ENCODE results near the gene ZNF454. TPM values are rescaled to one million over a fixed set of nuclear protein-coding genes. Genes with fewer than 3 reads are reported as not detected.

Gene ZNF454
- total RNA-seq, 1 experiment from 2014 or later, result not detected

DNA sequence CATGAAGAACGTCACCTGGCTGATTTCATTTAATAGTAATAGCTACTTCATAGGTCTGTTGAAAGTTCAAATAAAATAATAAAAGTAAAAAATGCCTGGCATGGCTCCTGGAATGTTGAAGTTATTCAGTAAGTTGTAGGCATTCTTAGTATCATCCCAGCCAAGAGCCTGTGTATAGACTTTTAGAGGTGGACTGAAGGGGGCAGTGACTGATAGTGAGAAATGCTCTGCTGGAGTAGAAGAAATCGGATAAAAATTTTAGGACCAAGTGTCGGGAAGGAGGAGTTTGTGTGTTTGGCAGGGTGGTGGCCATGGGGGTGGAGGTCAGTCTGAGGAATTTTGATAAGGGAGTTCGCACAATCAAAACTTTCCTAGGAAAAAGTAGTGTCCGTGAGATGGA lies 41.7 kb upstream of the ZNF454 start:
- no peaks in the 10 kb centered on the region for H3K79me2 ChIP-seq (ENCODE audit: insufficient read depth, low read length)
- H3K27me3 Mint-ChIP-seq (ENCODE audit: low read depth), result no peaks in the 10 kb centered on the region; the same call in 1 of the 2 replicates
- TF ChIP-seq, protein P1, sequence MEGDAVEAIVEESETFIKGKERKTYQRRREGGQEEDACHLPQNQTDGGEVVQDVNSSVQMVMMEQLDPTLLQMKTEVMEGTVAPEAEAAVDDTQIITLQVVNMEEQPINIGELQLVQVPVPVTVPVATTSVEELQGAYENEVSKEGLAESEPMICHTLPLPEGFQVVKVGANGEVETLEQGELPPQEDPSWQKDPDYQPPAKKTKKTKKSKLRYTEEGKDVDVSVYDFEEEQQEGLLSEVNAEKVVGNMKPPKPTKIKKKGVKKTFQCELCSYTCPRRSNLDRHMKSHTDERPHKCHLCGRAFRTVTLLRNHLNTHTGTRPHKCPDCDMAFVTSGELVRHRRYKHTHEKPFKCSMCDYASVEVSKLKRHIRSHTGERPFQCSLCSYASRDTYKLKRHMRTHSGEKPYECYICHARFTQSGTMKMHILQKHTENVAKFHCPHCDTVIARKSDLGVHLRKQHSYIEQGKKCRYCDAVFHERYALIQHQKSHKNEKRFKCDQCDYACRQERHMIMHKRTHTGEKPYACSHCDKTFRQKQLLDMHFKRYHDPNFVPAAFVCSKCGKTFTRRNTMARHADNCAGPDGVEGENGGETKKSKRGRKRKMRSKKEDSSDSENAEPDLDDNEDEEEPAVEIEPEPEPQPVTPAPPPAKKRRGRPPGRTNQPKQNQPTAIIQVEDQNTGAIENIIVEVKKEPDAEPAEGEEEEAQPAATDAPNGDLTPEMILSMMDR (conservative IDR thresholded peaks at IDR 0.05), result peak; percentile 40; the same call in 1 of the 3 replicates
- H3K79me1 ChIP-seq (ENCODE audit: insufficient read depth, low read depth, low read length, poor library complexity, severe bottlenecking), result no peaks in the 10 kb centered on the region
- no peaks in the 10 kb centered on the region for H4K20me1 ChIP-seq (ENCODE audit: control insufficient read depth, insufficient read depth, insufficient read length)
- H3K4me1 ChIP-seq (ENCODE audit: insufficient read depth, low read length), result no peaks in the 10 kb centered on the region
- H2BK12ac ChIP-seq (ENCODE audit: insufficient read length, low read depth, low read length), result no peak overlapping the region
- H4K5ac ChIP-seq (ENCODE audit: insufficient read length, low read depth, low read length), result no peak overlapping the region
- H3K27me3 ChIP-seq (ENCODE audit: insufficient read depth, low read length), result peaks cover 2% of the 10 kb centered on the region; the same call in 1 of the 2 replicates
- no peak overlapping the region for H2BK20ac ChIP-seq (ENCODE audit: low read depth, low read length, poor library complexity, severe bottlenecking)
- H2AK5ac ChIP-seq (ENCODE audit: insufficient read length, low read length), result no peak overlapping the region
- H3K4ac ChIP-seq (ENCODE audit: low read depth, low read length), result no peak overlapping the region
- no peak overlapping the region for H3K23ac ChIP-seq (ENCODE audit: insufficient read length, low read depth, low read length)
- no peak overlapping the region for H2AFZ ChIP-seq (ENCODE audit: low read length)
- no peak overlapping the region for H3T11ph ChIP-seq (ENCODE audit: low read length)
- H2BK5ac ChIP-seq (ENCODE audit: insufficient read length, low read length), result no peak overlapping the region
- no peak overlapping the region for H3K9ac ChIP-seq (ENCODE audit: extremely low read depth, insufficient read length, low read length)
- H3K4me1 Mint-ChIP-seq, result peaks cover 4% of the 10 kb centered on the region in 2 experiments; a peak in 2 of 4 replicates
- H2BK15ac ChIP-seq (ENCODE audit: low read depth, low read length), result no peak overlapping the region
- H3K27ac Mint-ChIP-seq, result no peak overlapping the region
- peaks cover 19 to 30% (median 28%) of the 10 kb centered on the region in 3 experiments for H3K36me3 Mint-ChIP-seq (ENCODE audit: insufficient read depth in 1 of 3, low read depth in 3 of 3)
- no peak overlapping the region for H4K91ac ChIP-seq (ENCODE audit: insufficient read length, low read depth, low read length)
- H3K9me3 Mint-ChIP-seq, result peaks cover 42 to 47% of the 10 kb centered on the region in 2 experiments
- no peak overlapping the region for H3K18ac ChIP-seq (ENCODE audit: insufficient read length, low read depth, low read length)
- peaks cover 4% of the 10 kb centered on the region for H3K9me3 ChIP-seq (ENCODE audit: control insufficient read depth, low read depth, low read length)
- DNase-seq, result no peak
- H3K23me2 ChIP-seq (ENCODE audit: insufficient read length, low read depth, low read length, poor library complexity, severe bottlenecking), result peaks cover 2% of the 10 kb centered on the region
- H3K14ac ChIP-seq (ENCODE audit: insufficient read depth, low read length), result no peak overlapping the region
- no peak overlapping the region for H3K4me2 ChIP-seq (ENCODE audit: insufficient read depth, insufficient read length, low read length)
- H2BK120ac ChIP-seq (ENCODE audit: low read depth, low read length, poor library complexity, severe bottlenecking), result no peak overlapping the region
- no peak overlapping the region for H4K8ac ChIP-seq (replicated peaks; ENCODE audit: insufficient read length, low read depth, low read length)
- no peak overlapping the region for H3K4me3 Mint-ChIP-seq
- H3K27ac ChIP-seq (ENCODE audit: insufficient read length, low read depth, low read length), result no peak overlapping the region
- no CpG with 5 or more reads among the region's 5 CpGs for WGBS (ENCODE audit: extremely low coverage, insufficient read length, low lambda C conversion rate)
- no peak overlapping the region for H3K56ac ChIP-seq (ENCODE audit: insufficient read length, low read depth, low read length)
